ENCODE data around the gene PALD1. TPM values are rescaled to one million over a fixed set of nuclear protein-coding genes. Genes with fewer than 3 reads are reported as not detected.

PALD1 gene
- total RNA-seq, 2 donors from 2014 or later: 4.9 to 11.7 TPM

GRCh38 chr10:70433581-70434280, 44.8 kb upstream of the PALD1 start:
- intact Hi-C loops (cut with DNase I): no loop called here
- WGBS, 2 donors: 86 to 88% methylated on average over 9 of the region's 9 CpGs
- TF ChIP-seq POLR2A (IDR thresholded peaks at IDR 0.05) (no peak), CTCF (IDR thresholded peaks at IDR 0.05) (no peak)
- Histone ChIP-seq H3K27me3 (no peaks in the 10 kb centered on the region), H3K4me1 (peaks cover 30% of the 10 kb centered on the region), H3K4me3 (no peak overlapping the region), H3K36me3 (replicated peaks in 1 of 2; ENCODE audit: insufficient read depth in 1 of 2, low read depth in 2 of 2) (no peaks in the 10 kb centered on the region), H3K27ac (no peak overlapping the region), H3K9me3 (no peaks in the 10 kb centered on the region)
- DNase-seq: no peak
- ATAC-seq: no peak

DNA sequence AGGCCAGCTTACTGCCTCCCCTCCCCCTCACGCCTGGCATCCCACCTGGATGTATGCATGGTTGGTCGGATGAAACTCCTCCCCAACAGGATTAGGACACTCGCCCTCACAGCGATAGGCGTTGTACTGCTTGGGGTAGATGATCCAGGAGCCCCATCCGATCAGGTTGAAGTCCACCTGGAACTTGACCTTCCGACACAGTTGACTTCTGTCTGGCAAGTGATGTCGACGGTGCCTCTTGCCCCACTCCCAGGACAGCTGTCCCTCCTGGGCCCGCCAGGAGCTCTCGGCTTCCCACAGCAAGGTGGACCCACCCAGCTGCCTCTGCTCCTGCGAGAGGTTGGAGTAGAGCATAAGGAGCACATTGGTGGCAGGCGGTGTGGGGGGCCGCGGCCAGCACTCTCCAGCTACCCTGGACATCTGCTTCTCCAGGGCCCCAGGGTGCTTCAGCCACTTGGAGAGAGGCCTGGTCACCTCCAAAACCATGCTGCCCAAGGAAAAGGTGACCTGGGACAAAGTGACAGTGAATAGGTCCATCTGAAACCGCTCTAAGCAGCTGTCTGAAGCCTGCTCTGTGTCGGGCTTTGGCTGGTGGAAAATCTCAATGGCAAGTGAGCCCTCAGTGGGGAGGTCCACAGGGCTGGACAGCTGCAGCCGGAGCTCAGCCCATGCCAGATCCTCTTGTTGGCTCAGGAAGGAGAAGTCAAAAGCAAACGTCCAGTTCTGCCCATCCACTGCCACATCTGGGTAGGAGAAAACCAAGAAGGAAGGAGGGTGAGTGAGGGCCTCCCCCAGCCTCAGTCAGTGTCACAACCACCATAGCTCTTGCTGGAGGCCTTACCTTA, 43.1 kb upstream of the PALD1 start:
- H3K27ac ChIP-seq: no peak overlapping the region
- TF ChIP-seq CTCF (IDR thresholded peaks at IDR 0.05): no peak
- TF ChIP-seq POLR2A (IDR thresholded peaks at IDR 0.05): no peak
- ATAC-seq (no peak), DNase-seq (no peak)
- H3K4me3 ChIP-seq: no peak overlapping the region
- WGBS, 2 donors: 90 to 91% methylated on average over 12 to 19 of the region's 19 CpGs
- intact Hi-C loops (cut with DNase I): no loop called here
- no peaks in the 10 kb centered on the region for H3K9me3 ChIP-seq
- peaks cover 0 to 4% of the 10 kb centered on the region in 2 donors for H3K27me3 ChIP-seq
- peaks cover 23% of the 10 kb centered on the region for H3K4me1 ChIP-seq
- H3K36me3 ChIP-seq (replicated peaks in 1 of 2; ENCODE audit: insufficient read depth in 1 of 2, low read depth in 2 of 2): no peaks in the 10 kb centered on the region

- no peak overlapping the region for H3K27ac ChIP-seq
- TF ChIP-seq POLR2A (IDR thresholded peaks at IDR 0.05): no peak
- no peak for TF ChIP-seq CTCF (IDR thresholded peaks at IDR 0.05)
- intact Hi-C loops (cut with DNase I): no loop called here
- WGBS, 2 donors: 52 to 56% methylated on average over 5 of the region's 5 CpGs
- ATAC-seq: no peak
- DNase-seq: no peak
- H3K9me3 ChIP-seq: no peaks in the 10 kb centered on the region
- H3K36me3 ChIP-seq (replicated peaks in 1 of 2; ENCODE audit: insufficient read depth in 1 of 2, low read depth in 2 of 2): no peaks in the 10 kb centered on the region
- no peak overlapping the region for H3K4me3 ChIP-seq
- H3K27me3 ChIP-seq: peaks cover 0 to 17% of the 10 kb centered on the region in 2 donors
- H3K4me1 ChIP-seq: peaks cover 19% of the 10 kb centered on the region
Measured at GRCh38 chr10:70437721-70438120, 40.8 kb upstream of the PALD1 start.

DNA sequence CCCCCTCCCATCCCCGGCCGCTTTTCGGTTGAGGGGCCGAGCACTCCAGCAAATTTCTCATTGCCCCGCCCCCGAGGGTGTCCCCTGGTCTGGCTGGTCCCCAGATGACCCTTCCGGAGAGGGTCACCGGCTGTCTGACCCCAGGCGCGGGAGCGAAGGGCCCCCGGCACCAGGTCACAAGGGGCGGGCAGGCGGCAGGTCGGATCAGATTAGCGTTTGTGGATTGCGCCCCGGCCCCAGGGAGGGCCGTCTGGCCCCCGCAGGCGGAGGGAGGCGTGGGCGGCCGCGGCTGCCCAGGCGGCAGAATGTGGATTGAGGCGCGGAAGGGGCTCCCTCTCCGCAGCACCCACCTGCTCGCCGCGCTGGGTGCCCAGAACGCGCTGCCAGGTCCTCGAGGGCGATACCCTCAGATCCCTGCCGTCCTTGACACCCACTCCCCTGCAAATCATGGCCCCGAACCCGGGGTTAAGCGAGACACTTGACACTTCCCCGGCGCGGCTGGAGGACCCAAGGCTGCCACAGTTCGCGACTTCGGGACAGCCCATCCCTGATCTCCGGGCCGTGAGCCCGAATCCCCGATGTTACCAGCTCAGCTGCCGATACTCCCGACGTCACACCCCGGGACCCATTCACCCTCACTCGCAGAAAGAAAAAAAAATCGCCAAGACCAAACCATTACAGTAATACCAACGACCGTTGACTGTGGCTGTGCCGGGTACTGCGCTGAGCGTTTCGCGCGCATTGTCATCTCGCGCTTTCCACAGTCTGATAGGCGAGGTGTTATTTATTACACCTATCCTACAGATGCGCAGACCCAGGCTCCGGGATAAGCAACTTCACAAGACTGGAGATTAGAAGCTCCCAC, 38.0 kb upstream of the PALD1 start:
- H3K27me3 ChIP-seq: peaks cover 0 to 17% of the 10 kb centered on the region in 2 donors
- no peak overlapping the region for H3K4me3 ChIP-seq
- no peak overlapping the region for H3K27ac ChIP-seq
- no peak for TF ChIP-seq POLR2A (IDR thresholded peaks at IDR 0.05)
- TF ChIP-seq CTCF (IDR thresholded peaks at IDR 0.05): peak in 1 of 7 experiments; percentile 6
- 4 to 7% methylated on average over 22 to 68 of the region's 69 CpGs for WGBS, 2 donors
- H3K36me3 ChIP-seq (replicated peaks in 1 of 2; ENCODE audit: insufficient read depth in 1 of 2, low read depth in 2 of 2): no peaks in the 10 kb centered on the region
- ATAC-seq (peak; percentile 28), DNase-seq (no peak)
- intact Hi-C loops (cut with DNase I): no loop called here
- no peaks in the 10 kb centered on the region for H3K9me3 ChIP-seq
- H3K4me1 ChIP-seq: peaks cover 17% of the 10 kb centered on the region

Data from body of pancreas (tissue), 4 donors.